WTC11 (cell line): ENCODE measurements around the gene CRB2. TPM values are rescaled to one million over a fixed set of nuclear protein-coding genes. Genes with fewer than 3 reads are reported as not detected.
A peak's percentile ranks its signal among the peaks of the same experiment; 100 is the strongest.

Experiments used
- ATAC-seq: fragments of 200-7000 bp; cut with Tn5 transposase; 2 replicates; pipeline ENCODE4 v1.10.0; 2021; ENCODE audit warnings: mild to moderate bottlenecking, moderate library complexity
- CTCF ChIA-PET: fragments of 300-600 bp; sonication (Branson Sonifier 250); formaldehyde crosslinking; loops from one replicate; lab custom pipeline; 2021; ENCODE audit warnings: antibody characterized with exemption; lab: Charles Lee
- POLR2A ChIA-PET: fragments of 350-600 bp; sonication (Branson Sonifier 250); formaldehyde crosslinking; loops from one replicate; lab custom pipeline; 2021; ENCODE audit warnings: antibody characterized with exemption; lab: Charles Lee
- DNase-seq: peaks from one replicate; pipeline ENCODE4 v3.0.0; 2021; ENCODE audit warnings: low spot score
- H3K27ac Mint-ChIP-seq: 2 replicates; pipeline ENCODE4 v1.8.0; 2021; ENCODE audit warnings: mixed read lengths
- H3K27me3 Mint-ChIP-seq: 2 replicates; pipeline ENCODE4 v1.8.0; 2021; ENCODE audit warnings: low read depth, mild to moderate bottlenecking, moderate library complexity, mixed read lengths
- H3K36me3 Mint-ChIP-seq: 2 replicates; pipeline ENCODE4 v1.8.0; 2021; ENCODE audit warnings: mixed read lengths
- H3K4me1 Mint-ChIP-seq: 2 replicates; pipeline ENCODE4 v1.8.0; 2022; ENCODE audit warnings: mixed read lengths
- H3K4me3 Mint-ChIP-seq: 2 replicates; pipeline ENCODE4 v1.8.0; 2021; ENCODE audit warnings: mild to moderate bottlenecking, moderate library complexity, mixed read lengths
- H3K9me3 Mint-ChIP-seq: 2 replicates; pipeline ENCODE4 v1.8.0; 2021; ENCODE audit warnings: mixed read lengths
- ETV6 ChIP-seq: sonication (generic); formaldehyde crosslinking; IDR thresholded peaks from 2 replicates; pipeline ENCODE4 v1.8.1; 2022; ENCODE audit warnings: mild to moderate bottlenecking, missing genetic modification reagents
- GABPB1 ChIP-seq: sonication (generic); formaldehyde crosslinking; IDR thresholded peaks from 2 replicates; pipeline ENCODE4 v1.8.1; 2023; ENCODE audit warnings: mild to moderate bottlenecking, missing genetic modification reagents
- GTF2I ChIP-seq: fragments of 250-450 bp; sonication (Bioruptor Pico); conservative IDR thresholded peaks from 2 replicates; pipeline ENCODE4 v1.4.0; 2021; ENCODE audit warnings: mild to moderate bottlenecking
- NR2C2 ChIP-seq: sonication (generic); formaldehyde crosslinking; IDR thresholded peaks from 2 replicates; pipeline ENCODE4 v1.8.0; 2022; ENCODE audit warnings: mild to moderate bottlenecking, missing genetic modification reagents
- SMAD4 ChIP-seq: sonication (generic); formaldehyde crosslinking; IDR thresholded peaks from 2 replicates; pipeline ENCODE4 v1.8.0; 2022; ENCODE audit warnings: mild to moderate bottlenecking, missing genetic modification reagents
- TP53 ChIP-seq: sonication (generic); formaldehyde crosslinking; IDR thresholded peaks from 2 replicates; pipeline ENCODE4 v1.8.1; 2023; ENCODE audit warnings: mild to moderate bottlenecking, missing genetic modification reagents
- USF1 ChIP-seq: sonication (generic); formaldehyde crosslinking; IDR thresholded peaks from 2 replicates; pipeline ENCODE4 v1.8.0; 2022; ENCODE audit warnings: mild to moderate bottlenecking, missing genetic modification reagents
- ZBTB21 ChIP-seq: sonication (generic); formaldehyde crosslinking; IDR thresholded peaks from 2 replicates; pipeline ENCODE4 v1.8.1; 2023; ENCODE audit warnings: mild to moderate bottlenecking, missing genetic modification reagents, borderline replicate concordance
- ZNF219 ChIP-seq: sonication (generic); formaldehyde crosslinking; IDR thresholded peaks from 2 replicates; pipeline ENCODE4 v1.8.0; 2023; ENCODE audit warnings: missing genetic modification reagents, mild to moderate bottlenecking, borderline replicate concordance
- ZNF425 ChIP-seq: fragments of 250-450 bp; sonication (Bioruptor Pico); conservative IDR thresholded peaks from 2 replicates; pipeline ENCODE4 v1.9.0; 2021; ENCODE audit warnings: mild to moderate bottlenecking
- ZNF671 ChIP-seq: fragments of 250-450 bp; sonication (Bioruptor Pico); IDR thresholded peaks from 2 replicates; pipeline ENCODE4 v1.8.0; 2021; ENCODE audit warnings: mild to moderate bottlenecking
- ZSCAN18 ChIP-seq: fragments of 250-450 bp; sonication (Bioruptor Pico); IDR thresholded peaks from 2 replicates; pipeline ENCODE4 v2.1.2; 2022; ENCODE audit warnings: mild to moderate bottlenecking, moderate library complexity
- total RNA-seq: library from RNA; stranded (reverse); gene quantifications from 3 replicates; pipeline ENCODE4 v1.2.3, GENCODE V29; 2021
- TF ChIP-seq, protein P1 (sequence below): sonication (generic); formaldehyde crosslinking; IDR thresholded peaks from 2 replicates; pipeline ENCODE4 v1.8.1; 2023; ENCODE audit warnings: mild to moderate bottlenecking, missing genetic modification reagents
- TF ChIP-seq, protein P2 (sequence below): sonication (generic); formaldehyde crosslinking; IDR thresholded peaks from 2 replicates; pipeline ENCODE4 v1.8.0; 2022; ENCODE audit warnings: missing genetic modification reagents
- TF ChIP-seq, protein P3 (sequence below): sonication (generic); formaldehyde crosslinking; IDR thresholded peaks from 2 replicates; pipeline ENCODE4 v1.8.0; 2022; ENCODE audit warnings: mild to moderate bottlenecking, missing genetic modification reagents

Gene CRB2
- total RNA-seq, 1 experiment from 2014 or later: 3.5 TPM

DNA sequence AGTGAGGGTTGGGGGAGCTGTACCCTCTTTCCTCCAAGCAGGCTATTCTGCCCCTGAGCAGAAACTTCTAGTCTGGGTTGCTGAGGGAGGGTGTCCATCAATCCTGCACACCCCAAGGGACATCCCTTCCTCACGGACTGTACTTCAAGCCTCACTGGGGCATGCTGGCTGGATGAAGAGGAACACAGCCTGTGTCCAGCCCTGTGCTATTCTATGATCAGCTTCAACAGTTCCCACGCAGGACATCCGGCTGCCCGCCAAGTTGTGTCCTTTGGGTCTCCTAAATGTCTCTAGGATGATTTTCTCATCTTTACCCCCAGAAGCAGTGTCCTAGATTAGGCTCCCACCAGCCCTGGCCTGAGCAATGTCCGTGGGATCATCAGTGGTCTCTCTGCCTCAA, 68.1 kb downstream of the CRB2 start (continued):
- TF ChIP-seq ZSCAN18 (CRISPR knock-in tag): no peak
- TF ChIP-seq NR2C2 (CRISPR knock-in tag): no peak
- no peak for TF ChIP-seq SMAD4 (CRISPR knock-in tag)
- TF ChIP-seq GABPB1 (CRISPR knock-in tag): no peak
- TF ChIP-seq, protein P1, sequence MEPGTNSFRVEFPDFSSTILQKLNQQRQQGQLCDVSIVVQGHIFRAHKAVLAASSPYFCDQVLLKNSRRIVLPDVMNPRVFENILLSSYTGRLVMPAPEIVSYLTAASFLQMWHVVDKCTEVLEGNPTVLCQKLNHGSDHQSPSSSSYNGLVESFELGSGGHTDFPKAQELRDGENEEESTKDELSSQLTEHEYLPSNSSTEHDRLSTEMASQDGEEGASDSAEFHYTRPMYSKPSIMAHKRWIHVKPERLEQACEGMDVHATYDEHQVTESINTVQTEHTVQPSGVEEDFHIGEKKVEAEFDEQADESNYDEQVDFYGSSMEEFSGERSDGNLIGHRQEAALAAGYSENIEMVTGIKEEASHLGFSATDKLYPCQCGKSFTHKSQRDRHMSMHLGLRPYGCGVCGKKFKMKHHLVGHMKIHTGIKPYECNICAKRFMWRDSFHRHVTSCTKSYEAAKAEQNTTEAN (CRISPR knock-in tag): no peak

DNA sequence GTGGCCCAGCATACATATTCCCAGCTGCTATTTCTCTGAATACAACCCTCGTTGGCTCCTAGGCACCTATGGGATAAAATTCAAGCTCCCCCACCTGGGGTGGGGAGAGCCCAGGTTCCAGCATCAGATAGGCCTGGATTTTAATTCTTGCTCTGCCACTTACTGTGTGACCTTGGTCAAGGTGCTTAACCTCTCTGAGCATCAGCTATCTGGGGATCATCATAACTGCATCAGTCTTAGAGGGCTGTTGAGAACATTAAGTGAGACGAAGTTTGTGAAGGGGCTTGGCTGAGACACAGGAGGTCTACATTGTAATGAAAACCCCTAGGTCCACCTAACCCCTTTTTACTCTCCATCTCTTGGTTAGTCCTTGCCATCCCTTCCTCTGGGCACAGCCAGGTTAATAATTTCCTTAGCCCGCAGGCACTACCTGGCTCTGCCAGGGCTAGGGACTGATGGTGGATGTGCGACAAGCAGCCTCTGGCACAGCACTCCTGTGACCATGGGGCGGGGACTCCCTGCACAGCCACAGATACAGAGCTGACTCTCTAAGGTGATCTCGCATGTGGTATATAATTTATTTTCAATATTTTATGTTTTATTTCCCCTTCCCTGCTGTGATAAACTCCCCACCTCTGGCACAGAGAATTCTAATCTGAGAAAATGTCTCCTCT, 68.7 kb downstream of the CRB2 start:
- Mint-ChIP-seq H3K27me3 (no peaks in the 10 kb centered on the region; the same call in 1 of the 2 replicates), H3K27ac (no peak overlapping the region), H3K4me3 (no peak overlapping the region), H3K4me1 (peaks cover 40% of the 10 kb centered on the region), H3K36me3 (peaks cover 6% of the 10 kb centered on the region), H3K9me3 (no peaks in the 10 kb centered on the region)
- ChIA-PET CTCF (interaction anchor here (0.5 to 2.4 kb wide), 3 partner anchors 11 to 81 kb away, joined by 4 to 11 read pairs (median 8); no protein-coding TSS in a partner anchor), POLR2A (interaction anchor here (0.5 kb wide), 1 partner anchor 115 kb away, joined by 3 read pairs; no protein-coding TSS in a partner anchor)
- no peak for DNase-seq
- TF ChIP-seq ZNF219 (no peak), ZNF671 (no peak), TP53 (no peak)
- TF ChIP-seq, protein P2, sequence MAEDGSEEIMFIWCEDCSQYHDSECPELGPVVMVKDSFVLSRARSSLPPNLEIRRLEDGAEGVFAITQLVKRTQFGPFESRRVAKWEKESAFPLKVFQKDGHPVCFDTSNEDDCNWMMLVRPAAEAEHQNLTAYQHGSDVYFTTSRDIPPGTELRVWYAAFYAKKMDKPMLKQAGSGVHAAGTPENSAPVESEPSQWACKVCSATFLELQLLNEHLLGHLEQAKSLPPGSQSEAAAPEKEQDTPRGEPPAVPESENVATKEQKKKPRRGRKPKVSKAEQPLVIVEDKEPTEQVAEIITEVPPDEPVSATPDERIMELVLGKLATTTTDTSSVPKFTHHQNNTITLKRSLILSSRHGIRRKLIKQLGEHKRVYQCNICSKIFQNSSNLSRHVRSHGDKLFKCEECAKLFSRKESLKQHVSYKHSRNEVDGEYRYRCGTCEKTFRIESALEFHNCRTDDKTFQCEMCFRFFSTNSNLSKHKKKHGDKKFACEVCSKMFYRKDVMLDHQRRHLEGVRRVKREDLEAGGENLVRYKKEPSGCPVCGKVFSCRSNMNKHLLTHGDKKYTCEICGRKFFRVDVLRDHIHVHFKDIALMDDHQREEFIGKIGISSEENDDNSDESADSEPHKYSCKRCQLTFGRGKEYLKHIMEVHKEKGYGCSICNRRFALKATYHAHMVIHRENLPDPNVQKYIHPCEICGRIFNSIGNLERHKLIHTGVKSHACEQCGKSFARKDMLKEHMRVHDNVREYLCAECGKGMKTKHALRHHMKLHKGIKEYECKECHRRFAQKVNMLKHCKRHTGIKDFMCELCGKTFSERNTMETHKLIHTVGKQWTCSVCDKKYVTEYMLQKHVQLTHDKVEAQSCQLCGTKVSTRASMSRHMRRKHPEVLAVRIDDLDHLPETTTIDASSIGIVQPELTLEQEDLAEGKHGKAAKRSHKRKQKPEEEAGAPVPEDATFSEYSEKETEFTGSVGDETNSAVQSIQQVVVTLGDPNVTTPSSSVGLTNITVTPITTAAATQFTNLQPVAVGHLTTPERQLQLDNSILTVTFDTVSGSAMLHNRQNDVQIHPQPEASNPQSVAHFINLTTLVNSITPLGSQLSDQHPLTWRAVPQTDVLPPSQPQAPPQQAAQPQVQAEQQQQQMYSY (CRISPR knock-in tag): no peak
- no peak for ATAC-seq

- ChIA-PET CTCF (interaction anchor here (0.5 to 2.4 kb wide), 4 partner anchors 10 to 118 kb away, joined by 3 to 11 read pairs (median 6); no protein-coding TSS in a partner anchor), POLR2A (interaction anchor here (0.5 kb wide), 1 partner anchor 114 kb away, joined by 3 read pairs; no protein-coding TSS in a partner anchor)
- DNase-seq (no peak), ATAC-seq (no peak)
- TF ChIP-seq GTF2I (CRISPR knock-in tag): no peak
- TF ChIP-seq SMAD4 (CRISPR knock-in tag): no peak
- no peak for TF ChIP-seq ZBTB21 (CRISPR knock-in tag)
- TF ChIP-seq, protein P3, sequence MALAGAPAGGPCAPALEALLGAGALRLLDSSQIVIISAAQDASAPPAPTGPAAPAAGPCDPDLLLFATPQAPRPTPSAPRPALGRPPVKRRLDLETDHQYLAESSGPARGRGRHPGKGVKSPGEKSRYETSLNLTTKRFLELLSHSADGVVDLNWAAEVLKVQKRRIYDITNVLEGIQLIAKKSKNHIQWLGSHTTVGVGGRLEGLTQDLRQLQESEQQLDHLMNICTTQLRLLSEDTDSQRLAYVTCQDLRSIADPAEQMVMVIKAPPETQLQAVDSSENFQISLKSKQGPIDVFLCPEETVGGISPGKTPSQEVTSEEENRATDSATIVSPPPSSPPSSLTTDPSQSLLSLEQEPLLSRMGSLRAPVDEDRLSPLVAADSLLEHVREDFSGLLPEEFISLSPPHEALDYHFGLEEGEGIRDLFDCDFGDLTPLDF (CRISPR knock-in tag): no peak
- TF ChIP-seq ZNF425: no peak
- no peak for TF ChIP-seq ETV6 (CRISPR knock-in tag)
- TF ChIP-seq USF1 (CRISPR knock-in tag): no peak
- Mint-ChIP-seq H3K9me3 (no peaks in the 10 kb centered on the region), H3K27me3 (no peaks in the 10 kb centered on the region; the same call in 1 of the 2 replicates), H3K4me3 (no peak overlapping the region), H3K4me1 (peaks cover 35% of the 10 kb centered on the region), H3K36me3 (peaks cover 8% of the 10 kb centered on the region), H3K27ac (0 out of 2 replicates have a peak overlapping the region, but pooled peaks have one; percentile 13)
Measured at GRCh38 chr9:123425261-123425821, 69.3 kb downstream of the CRB2 start.
